HG03280 (cell line): ENCODE results near the gene TCTN2.

Experiments used
- ATAC-seq: cut with Tn5 transposase; IDR thresholded peaks from one replicate; pipeline ENCODE4 v1.9.1; 2021; ENCODE audit warnings: mild to moderate bottlenecking, moderate library complexity; ENCODE audit not compliant: unreplicated experiment

TCTN2 gene

DNA sequence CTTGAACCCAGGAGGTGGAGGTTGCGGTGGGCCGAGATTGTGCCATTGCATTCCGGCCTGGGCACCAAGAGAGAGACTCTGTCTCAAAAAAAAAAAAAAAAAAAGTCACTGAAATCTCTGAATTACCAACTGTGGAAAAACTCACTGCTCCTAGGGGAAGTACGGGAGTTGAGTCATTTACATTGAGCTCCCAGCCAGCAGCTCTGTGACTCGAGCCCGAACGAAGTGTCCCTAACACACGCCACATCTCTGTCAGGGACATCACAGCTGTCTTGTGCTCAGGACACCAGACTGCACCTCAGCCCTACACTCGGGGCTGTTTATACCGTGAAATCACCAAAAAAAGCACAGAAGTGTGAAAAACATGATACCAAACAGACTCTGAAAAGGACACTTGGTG lies 62.3 kb downstream of the TCTN2 start:
- no peak for ATAC-seq

DNA sequence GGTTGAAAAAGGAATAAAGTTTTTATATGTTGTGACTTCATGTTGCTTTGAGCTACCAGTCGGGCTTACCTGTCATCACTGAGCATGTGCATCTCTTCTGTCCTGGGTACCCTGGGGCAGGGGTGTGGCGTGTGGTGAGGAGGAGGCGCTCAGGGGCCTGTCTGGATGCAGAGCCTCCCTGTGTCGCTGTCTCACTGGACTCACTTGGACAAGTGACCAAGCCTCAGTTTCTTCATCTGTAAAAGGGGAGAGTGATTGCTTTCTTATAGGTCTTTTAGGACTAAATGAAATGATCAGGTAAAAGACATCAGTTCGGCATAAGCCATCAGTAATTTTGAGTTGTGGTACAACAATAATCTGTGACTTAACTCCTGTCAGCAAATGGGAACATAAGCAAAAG lies 63.4 kb downstream of the TCTN2 start:
- ATAC-seq, result no peak

DNA sequence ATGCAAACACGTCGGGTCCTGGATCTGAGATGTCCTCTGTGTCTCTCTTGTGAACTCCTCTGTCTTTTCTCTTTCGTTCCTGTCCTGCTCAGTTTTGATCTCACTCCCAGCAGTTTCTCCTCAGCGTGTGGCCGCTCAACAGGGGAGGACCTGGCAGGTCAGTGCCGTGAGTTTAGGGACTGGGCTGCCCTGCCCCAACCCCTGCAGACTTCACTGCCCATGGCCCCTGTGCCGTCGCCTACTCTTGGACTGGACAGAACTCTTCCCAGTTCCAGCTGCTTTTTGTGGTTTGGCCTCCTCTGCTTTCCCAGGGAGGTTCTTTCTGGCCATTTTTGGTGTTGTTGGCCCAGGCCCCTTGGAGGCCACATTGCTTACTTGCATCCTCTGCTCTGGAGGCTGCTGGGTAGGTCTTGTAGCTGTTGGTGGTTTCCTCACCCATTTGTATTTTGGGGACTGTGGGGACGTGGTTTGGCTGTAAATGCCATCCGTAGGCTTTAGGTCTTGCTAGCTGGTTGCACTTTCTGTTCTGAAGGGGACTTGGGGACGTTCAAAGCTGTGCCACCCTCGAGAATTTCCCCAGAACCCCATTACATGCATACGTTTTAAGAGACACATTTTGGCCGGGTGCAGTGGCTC lies 71.1 kb downstream of the TCTN2 start:
- ATAC-seq, result no peak

DNA sequence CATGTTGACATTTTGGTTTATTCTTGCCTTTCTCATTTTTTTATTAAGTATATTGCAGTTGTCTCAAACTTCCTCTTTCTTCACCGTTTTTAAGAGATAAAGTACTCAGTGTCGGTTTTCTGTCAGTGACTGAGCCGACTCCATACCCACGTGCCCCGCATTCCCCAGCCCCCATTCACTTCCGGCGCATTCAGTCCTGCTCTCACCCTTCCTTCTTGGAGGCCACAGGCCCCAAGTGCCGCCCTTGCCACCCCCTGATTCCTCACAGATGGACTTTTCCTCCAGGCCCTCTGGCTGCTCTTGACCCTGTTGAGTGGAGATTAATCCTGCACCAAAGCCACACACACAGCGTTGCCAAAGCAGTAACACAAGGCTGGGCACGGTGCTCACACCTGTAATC lies 72.1 kb downstream of the TCTN2 start:
- ATAC-seq, result no peak

DNA sequence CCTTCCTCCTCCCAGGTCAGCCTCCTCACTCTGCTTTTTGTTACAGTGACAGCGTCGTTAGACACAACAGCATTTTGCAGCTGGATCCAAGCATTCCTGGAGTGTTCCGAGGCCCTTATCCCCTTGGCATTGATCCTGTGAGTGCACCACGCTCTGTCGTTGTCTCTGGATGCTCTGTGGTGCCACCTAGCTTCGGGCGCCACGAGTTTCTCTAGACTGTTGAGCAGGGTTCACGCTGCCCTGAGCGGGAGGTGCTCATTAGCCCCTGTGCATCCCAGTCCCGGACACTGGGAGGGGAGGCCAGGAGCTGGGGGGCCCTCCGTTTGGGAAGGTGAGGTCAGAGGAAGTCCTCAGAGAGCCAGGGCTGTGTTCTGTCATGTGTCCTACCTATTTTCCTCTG lies 73.9 kb downstream of the TCTN2 start:
- ATAC-seq, result no peak

DNA sequence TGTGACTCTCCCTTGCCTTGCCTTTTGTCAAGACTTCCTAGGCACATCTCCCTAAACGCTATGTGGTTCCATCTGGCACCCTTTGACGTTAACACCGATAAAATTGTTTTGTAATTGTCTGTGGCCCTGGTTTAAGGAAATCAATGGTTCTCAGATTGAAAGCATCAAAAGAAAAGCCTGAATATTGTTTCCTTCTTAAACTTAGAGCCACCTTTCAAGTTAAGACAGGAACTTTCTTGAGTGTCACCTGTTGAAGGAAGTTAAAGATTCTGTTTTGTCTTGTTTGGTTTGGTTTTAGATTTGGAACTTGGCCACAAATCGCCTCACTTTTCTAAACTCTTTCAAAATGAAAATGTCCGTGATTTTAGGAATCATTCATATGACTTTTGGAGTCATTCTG lies 76.4 kb downstream of the TCTN2 start:
- no peak for ATAC-seq

GRCh38 chr12:123748161-123748560 lies 77.2 kb downstream of the TCTN2 start:
- ATAC-seq, result no peak

- no peak for ATAC-seq
Observed at GRCh38 chr12:123748661-123749060, 77.7 kb downstream of the TCTN2 start.

DNA sequence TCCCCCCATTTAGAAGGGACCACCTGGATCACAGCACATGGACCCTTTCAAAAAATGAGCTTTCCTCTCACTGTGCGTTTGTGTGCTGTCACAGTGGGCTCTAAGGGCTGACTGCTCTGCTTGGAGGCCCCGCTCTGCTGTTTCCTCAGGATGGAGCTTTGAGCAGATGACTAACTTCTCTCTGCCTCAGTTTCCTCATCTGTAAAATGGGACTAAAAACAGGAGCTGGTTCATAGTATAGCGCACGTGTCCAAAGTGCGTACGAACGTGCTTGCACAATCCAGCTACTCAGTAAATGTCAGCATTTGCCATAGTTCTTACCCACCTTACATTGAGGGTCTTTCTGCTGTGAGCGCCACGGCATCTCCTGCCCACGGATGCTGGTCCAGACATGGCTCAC lies 78.4 kb downstream of the TCTN2 start:
- ATAC-seq, result no peak

- ATAC-seq, result no peak
Observed at GRCh38 chr12:123750159-123750656, 79.3 kb downstream of the TCTN2 start.

- no peak for ATAC-seq
Observed at GRCh38 chr12:123752046-123752445, 81.1 kb downstream of the TCTN2 start.

DNA sequence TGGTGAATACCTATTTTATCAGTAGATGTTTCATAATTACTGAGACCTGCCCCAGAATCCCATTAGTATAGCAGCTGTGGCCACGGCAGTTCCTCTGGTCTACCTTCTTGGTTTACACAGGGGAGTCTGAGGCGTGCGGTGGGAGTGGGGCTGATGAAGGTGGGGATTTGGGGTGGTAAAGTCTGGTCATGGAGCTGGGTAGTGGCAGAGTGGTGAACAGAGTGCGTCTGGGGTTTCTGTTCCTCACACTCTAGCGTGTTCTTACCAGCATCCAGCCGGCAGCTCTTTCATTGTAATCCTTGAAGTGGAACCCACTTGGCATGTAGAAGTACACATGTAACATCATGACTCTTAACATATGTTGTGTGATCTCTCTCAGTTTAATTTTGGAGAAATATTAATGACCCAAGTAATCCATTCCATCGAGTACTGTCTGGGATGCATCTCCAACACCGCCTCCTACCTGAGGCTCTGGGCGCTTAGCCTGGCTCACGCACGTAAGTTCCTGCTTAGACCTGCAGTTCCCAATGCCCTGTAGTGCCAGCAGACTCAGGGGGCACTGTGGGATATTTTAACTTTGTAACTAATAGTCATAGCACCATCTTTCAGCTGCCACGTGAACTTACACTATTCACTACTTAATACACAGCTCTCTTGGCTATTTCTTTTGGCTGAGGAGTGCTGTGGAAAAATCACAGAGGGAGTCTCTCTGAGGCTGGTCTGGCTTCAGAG lies 83.3 kb downstream of the TCTN2 start:
- no peak for ATAC-seq

DNA sequence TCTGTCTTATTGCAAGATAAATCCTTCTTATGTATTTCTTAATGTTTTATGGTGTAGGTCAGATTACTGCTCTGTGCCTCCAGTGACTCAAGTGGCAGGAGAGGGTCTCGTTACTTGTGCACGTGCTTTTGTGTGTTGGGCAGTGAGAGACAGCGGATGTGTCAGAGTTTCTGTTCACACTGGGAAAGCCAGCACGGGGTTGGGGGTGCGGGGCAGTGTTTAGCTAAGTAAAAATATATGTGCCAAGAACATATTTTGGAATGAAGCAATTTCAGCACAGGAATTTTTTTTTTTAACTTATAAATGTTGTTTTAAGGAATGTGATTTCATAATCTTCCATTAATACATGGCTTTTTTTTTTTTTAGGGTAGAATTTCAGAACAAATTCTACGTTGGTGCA lies 86.6 kb downstream of the TCTN2 start:
- ATAC-seq, result no peak
